HG03097 (cell line): Measurements from ENCODE around the gene TIMP1.
A peak's percentile ranks its signal among the peaks of the same experiment; 100 is the strongest.
"Not testable (repeated sequence)": the region's sequence is repeated elsewhere in the genome, so short reads cannot be mapped to it uniquely, and the experiment has no call there.

Source experiments
- ATAC-seq: cut with Tn5 transposase; IDR thresholded peaks from one replicate; pipeline ENCODE4 v1.9.1; 2021; ENCODE audit not compliant: unreplicated experiment, low FRiP score

Gene TIMP1

GRCh38 chrX:47597222-47597621 is 15.0 kb downstream of the TIMP1 start:
- ATAC-seq, result no peak

GRCh38 chrX:47603125-47603524 is 20.9 kb downstream of the TIMP1 start:
- ATAC-seq, result not testable (repeated sequence)

- ATAC-seq, result no peak
Measured at GRCh38 chrX:47605024-47605423, 22.8 kb downstream of the TIMP1 start.

GRCh38 chrX:47607091-47607490 is 24.9 kb downstream of the TIMP1 start:
- no peak for ATAC-seq

- ATAC-seq, result no peak
Measured at GRCh38 chrX:47608130-47608810, 26.0 kb downstream of the TIMP1 start.

GRCh38 chrX:47610511-47610910 is 28.3 kb downstream of the TIMP1 start:
- no peak for ATAC-seq

- no peak for ATAC-seq
Measured at GRCh38 chrX:47611489-47611888, 29.3 kb downstream of the TIMP1 start.

GRCh38 chrX:47611926-47612325 is 29.7 kb downstream of the TIMP1 start:
- ATAC-seq, result no peak

- no peak for ATAC-seq
Measured at GRCh38 chrX:47612418-47612817, 30.2 kb downstream of the TIMP1 start.

- no peak for ATAC-seq
Measured at GRCh38 chrX:47613082-47613481, 30.8 kb downstream of the TIMP1 start.

GRCh38 chrX:47614618-47615017 is 32.4 kb downstream of the TIMP1 start:
- no peak for ATAC-seq

- no peak for ATAC-seq
Measured at GRCh38 chrX:47618923-47619485, 36.8 kb downstream of the TIMP1 start.

- peak; percentile 55 for ATAC-seq
Measured at GRCh38 chrX:47619486-47620302, 37.5 kb downstream of the TIMP1 start, which contains the start of gene SYN1. TSS of gene SYN1 (minus strand) at chrX:47619857. CDS start at chrX:47619728, 129 bp downstream.

- no peak for ATAC-seq
Measured at GRCh38 chrX:47620303-47620685, 38.1 kb downstream of the TIMP1 start.

- ATAC-seq, result no peak
Measured at GRCh38 chrX:47621851-47622250, 39.6 kb downstream of the TIMP1 start.

GRCh38 chrX:47623540-47624027 is 41.3 kb downstream of the TIMP1 start:
- ATAC-seq, result no peak

GRCh38 chrX:47625365-47625764 is 43.1 kb downstream of the TIMP1 start:
- no peak for ATAC-seq

- ATAC-seq, result no peak
Measured at GRCh38 chrX:47628982-47629381, 46.7 kb downstream of the TIMP1 start.

- no peak for ATAC-seq
Measured at GRCh38 chrX:47629419-47630200, 47.4 kb downstream of the TIMP1 start, which contains the start of gene CFP. TSS of gene CFP (minus strand) at chrX:47629930. CDS start at chrX:47629844, 86 bp downstream.

GRCh38 chrX:47631676-47632075 is 49.4 kb downstream of the TIMP1 start:
- no peak for ATAC-seq

- ATAC-seq, result no peak
Measured at GRCh38 chrX:47632666-47633065, 50.4 kb downstream of the TIMP1 start.
